HepG2 (cell line): Measurements from ENCODE around the gene DOC2A. TPM values are rescaled to one million over a fixed set of nuclear protein-coding genes. Genes with fewer than 3 reads are reported as not detected.

ENCODE experiments used
- ARHGAP35 ChIP-seq: sonication (generic); formaldehyde crosslinking; IDR thresholded peaks from 2 replicates; pipeline ENCODE4 v1.9.0; 2022; ENCODE audit warnings: mild to moderate bottlenecking, inconsistent platforms, moderate library complexity, missing genetic modification reagents, borderline replicate concordance
- CBX1 ChIP-seq: IDR thresholded peaks from one replicate; pipeline ENCODE4 v1.6.1; 2016; ENCODE audit warnings: antibody characterized with exemption, low read depth
- FLYWCH1 ChIP-seq: sonication (generic); formaldehyde crosslinking; IDR thresholded peaks from 2 replicates; pipeline ENCODE4 v1.8.1; 2023; ENCODE audit warnings: mild to moderate bottlenecking, missing genetic modification reagents
- FOXA3 ChIP-seq: IDR thresholded peaks from 2 replicates; pipeline ENCODE4 v1.6.1; 2016; ENCODE audit warnings: missing genetic modification reagents, missing compliant biosample characterization
- HMG20B ChIP-seq: conservative IDR thresholded peaks from 2 replicates; pipeline ENCODE4 v1.6.1; 2016; ENCODE audit warnings: missing genetic modification reagents, missing compliant biosample characterization
- HNRNPLL ChIP-seq: fragments of 200-400 bp; formaldehyde crosslinking; IDR thresholded peaks from 2 replicates; pipeline ENCODE4 v1.6.1; 2017; ENCODE audit warnings: mild to moderate bottlenecking, low read depth, low read length; ENCODE audit not compliant: poor library complexity, severe bottlenecking
- HOXA5 ChIP-seq: sonication (generic); formaldehyde crosslinking; IDR thresholded peaks from 2 replicates; pipeline ENCODE4 v1.4.0; 2020; ENCODE audit warnings: missing genetic modification reagents
- MED1 ChIP-seq: sonication (generic); formaldehyde crosslinking; IDR thresholded peaks from 2 replicates; pipeline ENCODE4 v1.4.0; 2020; ENCODE audit warnings: missing genetic modification reagents
- NFYB ChIP-seq: sonication (generic); formaldehyde crosslinking; IDR thresholded peaks from 2 replicates; pipeline ENCODE4 v1.4.0; 2020; ENCODE audit warnings: missing genetic modification reagents
- SETDB1 ChIP-seq: sonication (generic); formaldehyde crosslinking; IDR thresholded peaks from 2 replicates; pipeline ENCODE4 v1.5.1; 2020; ENCODE audit warnings: missing genetic modification reagents, mild to moderate bottlenecking, borderline replicate concordance
- SNRNP70 ChIP-seq: fragments of 200-400 bp; formaldehyde crosslinking; IDR thresholded peaks from 2 replicates; pipeline ENCODE4 v1.6.1; 2017; ENCODE audit warnings: mild to moderate bottlenecking, low read depth, low read length, moderate library complexity
- SRSF1 ChIP-seq: fragments of 200-400 bp; formaldehyde crosslinking; optimal IDR thresholded peaks from 2 replicates; pipeline ENCODE3; 2017; ENCODE audit warnings: mild to moderate bottlenecking, low read depth, low read length, moderate library complexity
- ZFP1 ChIP-seq: IDR thresholded peaks from 2 replicates; pipeline ENCODE4 v1.6.1; 2016
- ZFP62 ChIP-seq: sonication (generic); formaldehyde crosslinking; IDR thresholded peaks from 2 replicates; pipeline ENCODE4 v1.4.0; 2020; ENCODE audit warnings: missing genetic modification reagents
- ZFY ChIP-seq: sonication (generic); formaldehyde crosslinking; IDR thresholded peaks from 2 replicates; pipeline ENCODE4 v1.4.0; 2020; ENCODE audit warnings: missing genetic modification reagents
- ZNF329 ChIP-seq: sonication (generic); formaldehyde crosslinking; IDR thresholded peaks from 2 replicates; pipeline ENCODE4 v1.9.0; 2021; ENCODE audit warnings: low read depth, mild to moderate bottlenecking, missing genetic modification reagents
- ZNF441 ChIP-seq: sonication (generic); formaldehyde crosslinking; IDR thresholded peaks from 2 replicates; pipeline ENCODE4 v1.7.0; 2021; ENCODE audit warnings: missing genetic modification reagents, borderline replicate concordance
- ZNF598 ChIP-seq: sonication (generic); formaldehyde crosslinking; IDR thresholded peaks from 2 replicates; pipeline ENCODE4 v1.5.1; 2020; ENCODE audit warnings: mild to moderate bottlenecking, missing genetic modification reagents, borderline replicate concordance
- ZNF614 ChIP-seq: IDR thresholded peaks from 2 replicates; pipeline ENCODE4 v1.6.1; 2018; ENCODE audit warnings: missing biosample characterization, missing genetic modification reagents, inconsistent platforms, borderline replicate concordance
- ZNF709 ChIP-seq: sonication (generic); formaldehyde crosslinking; IDR thresholded peaks from 2 replicates; pipeline ENCODE4 v1.5.0; 2020; ENCODE audit warnings: mild to moderate bottlenecking, missing genetic modification reagents
- polyA plus RNA-seq, 8 experiments: library from polyadenylated mRNA; depleted of rRNA in 3 of 8; stranded (reverse) in 7 of 8; unstranded in 1 of 8; fragments of >200 nt; fragmentation: Illumina TruSeq in 4 of 8; extraction: Trizol in 4 of 8; gene quantifications; 2 replicates each; pipeline versions ENCODE4 v1.2.1 to v1.2.3, GENCODE V29; 2011 to 2016; ENCODE audit warnings: low read depth in 4 of 8, missing spikeins in 1 of 8, mixed read lengths in 1 of 8; ENCODE audit not compliant: insufficient read depth in 1 of 8
- total RNA-seq, 5 experiments: library from RNA; depleted of rRNA; stranded (reverse); fragments of >200 nt; fragmentation: Illumina TruSeq; extraction: Trizol; gene quantifications; 2 replicates each; pipeline ENCODE4 v1.2.3, GENCODE V29; 2016; ENCODE audit warnings: low read depth in 1 of 5
- TF ChIP-seq, protein P1 (sequence below): IDR thresholded peaks from 2 replicates; pipeline ENCODE4 v1.4.0; 2020; ENCODE audit warnings: mild to moderate bottlenecking, missing genetic modification reagents
- TF ChIP-seq, protein P2 (sequence below): sonication (generic); formaldehyde crosslinking; IDR thresholded peaks from 2 replicates; pipeline ENCODE4 v1.4.0; 2020; ENCODE audit warnings: missing genetic modification reagents, borderline replicate concordance
- TF ChIP-seq, protein P3 (sequence below): fragments of 450-650 bp; IDR thresholded peaks from 2 replicates; pipeline ENCODE4 v1.6.1; 2016
- TF ChIP-seq, protein P4 (sequence below): IDR thresholded peaks from 2 replicates; pipeline ENCODE4 v1.6.1; 2012; ENCODE audit warnings: inconsistent platforms

The DOC2A gene
- total and polyA plus RNA-seq, 2 of the 13 experiments (the other 11 are each of a cell fraction or from before 2014, with no cell fraction given): 0.15 to 0.55 TPM

DNA sequence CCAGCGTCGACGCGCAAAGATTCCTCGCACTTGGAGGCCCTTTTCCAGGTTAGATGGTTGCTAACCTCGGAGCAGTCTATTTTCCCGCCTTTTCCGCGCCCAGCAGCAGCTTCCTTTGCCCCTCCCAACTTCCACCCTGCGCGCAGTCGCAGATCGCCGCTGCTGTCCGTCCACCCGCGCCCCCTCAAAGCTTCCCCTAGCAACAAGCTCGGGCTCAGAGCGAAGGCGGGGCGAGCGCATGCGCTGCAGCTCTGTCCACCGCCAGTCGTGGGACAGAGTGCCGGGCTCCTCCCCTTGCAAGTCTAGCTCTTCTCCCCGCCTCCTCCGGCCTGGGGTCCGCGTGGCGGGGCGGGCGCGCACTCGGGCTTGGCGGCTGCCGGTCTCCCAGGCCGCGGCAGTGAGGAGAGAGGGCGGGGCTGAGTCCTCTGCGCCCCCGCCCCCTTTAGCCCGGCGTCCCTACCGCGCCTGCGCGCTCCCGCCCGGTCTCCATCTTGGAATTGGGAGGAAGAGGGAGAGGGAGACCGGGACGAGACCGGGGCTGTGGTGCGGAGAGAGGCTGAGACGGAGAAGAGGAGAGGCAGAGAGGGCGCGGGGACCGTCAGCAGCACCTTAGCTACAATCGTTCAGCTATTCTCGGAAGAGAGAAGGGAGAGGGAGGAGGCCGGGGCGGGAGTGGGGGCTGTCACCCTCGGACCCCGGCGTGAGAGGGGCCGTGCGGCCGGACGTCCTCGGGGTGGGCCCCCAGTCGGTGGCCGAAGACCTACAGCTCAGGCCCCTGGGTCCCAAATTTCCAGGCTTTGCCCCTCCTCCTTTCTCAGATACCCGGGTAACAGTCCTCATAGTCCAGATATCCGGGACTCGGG is 37.2 kb downstream of the DOC2A start, which contains the start of gene TAOK2 (continued):
- TF ChIP-seq, protein P1, sequence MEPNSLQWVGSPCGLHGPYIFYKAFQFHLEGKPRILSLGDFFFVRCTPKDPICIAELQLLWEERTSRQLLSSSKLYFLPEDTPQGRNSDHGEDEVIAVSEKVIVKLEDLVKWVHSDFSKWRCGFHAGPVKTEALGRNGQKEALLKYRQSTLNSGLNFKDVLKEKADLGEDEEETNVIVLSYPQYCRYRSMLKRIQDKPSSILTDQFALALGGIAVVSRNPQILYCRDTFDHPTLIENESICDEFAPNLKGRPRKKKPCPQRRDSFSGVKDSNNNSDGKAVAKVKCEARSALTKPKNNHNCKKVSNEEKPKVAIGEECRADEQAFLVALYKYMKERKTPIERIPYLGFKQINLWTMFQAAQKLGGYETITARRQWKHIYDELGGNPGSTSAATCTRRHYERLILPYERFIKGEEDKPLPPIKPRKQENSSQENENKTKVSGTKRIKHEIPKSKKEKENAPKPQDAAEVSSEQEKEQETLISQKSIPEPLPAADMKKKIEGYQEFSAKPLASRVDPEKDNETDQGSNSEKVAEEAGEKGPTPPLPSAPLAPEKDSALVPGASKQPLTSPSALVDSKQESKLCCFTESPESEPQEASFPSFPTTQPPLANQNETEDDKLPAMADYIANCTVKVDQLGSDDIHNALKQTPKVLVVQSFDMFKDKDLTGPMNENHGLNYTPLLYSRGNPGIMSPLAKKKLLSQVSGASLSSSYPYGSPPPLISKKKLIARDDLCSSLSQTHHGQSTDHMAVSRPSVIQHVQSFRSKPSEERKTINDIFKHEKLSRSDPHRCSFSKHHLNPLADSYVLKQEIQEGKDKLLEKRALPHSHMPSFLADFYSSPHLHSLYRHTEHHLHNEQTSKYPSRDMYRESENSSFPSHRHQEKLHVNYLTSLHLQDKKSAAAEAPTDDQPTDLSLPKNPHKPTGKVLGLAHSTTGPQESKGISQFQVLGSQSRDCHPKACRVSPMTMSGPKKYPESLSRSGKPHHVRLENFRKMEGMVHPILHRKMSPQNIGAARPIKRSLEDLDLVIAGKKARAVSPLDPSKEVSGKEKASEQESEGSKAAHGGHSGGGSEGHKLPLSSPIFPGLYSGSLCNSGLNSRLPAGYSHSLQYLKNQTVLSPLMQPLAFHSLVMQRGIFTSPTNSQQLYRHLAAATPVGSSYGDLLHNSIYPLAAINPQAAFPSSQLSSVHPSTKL (CRISPR knock-in tag): peak; percentile 40; the same call in 1 of the 2 replicates
- TF ChIP-seq ZNF709 (CRISPR knock-in tag) (peak; percentile 94; the same call in 1 of the 2 replicates), FOXA3 (CRISPR knock-in tag) (peak; percentile 62; the same call in 1 of the 2 replicates), HNRNPLL (peak; percentile 66), SRSF1 (peak; percentile 34), ZFY (CRISPR knock-in tag) (peak; percentile 88), ARHGAP35 (peak; percentile 45), ZNF598 (CRISPR knock-in tag) (peak; percentile 82), NFYB (CRISPR knock-in tag) (peak; percentile 67), SETDB1 (CRISPR knock-in tag) (no peak), SNRNP70 (no peak), ZFP1 (CRISPR knock-in tag) (no peak), ZNF441 (CRISPR knock-in tag) (peak; percentile 90), HMG20B (CRISPR knock-in tag) (no peak), HOXA5 (CRISPR knock-in tag) (peak; percentile 79; the same call in 1 of the 2 replicates), CBX1 (no peak), ZNF329 (CRISPR knock-in tag) (peak; percentile 64; the same call in 1 of the 2 replicates), MED1 (CRISPR knock-in tag) (peak; percentile 80), ZNF614 (CRISPR knock-in tag) (peak; percentile 92), FLYWCH1 (CRISPR knock-in tag) (peak; percentile 73; the same call in 1 of the 2 replicates), ZFP62 (no peak)
- TF ChIP-seq, protein P2, sequence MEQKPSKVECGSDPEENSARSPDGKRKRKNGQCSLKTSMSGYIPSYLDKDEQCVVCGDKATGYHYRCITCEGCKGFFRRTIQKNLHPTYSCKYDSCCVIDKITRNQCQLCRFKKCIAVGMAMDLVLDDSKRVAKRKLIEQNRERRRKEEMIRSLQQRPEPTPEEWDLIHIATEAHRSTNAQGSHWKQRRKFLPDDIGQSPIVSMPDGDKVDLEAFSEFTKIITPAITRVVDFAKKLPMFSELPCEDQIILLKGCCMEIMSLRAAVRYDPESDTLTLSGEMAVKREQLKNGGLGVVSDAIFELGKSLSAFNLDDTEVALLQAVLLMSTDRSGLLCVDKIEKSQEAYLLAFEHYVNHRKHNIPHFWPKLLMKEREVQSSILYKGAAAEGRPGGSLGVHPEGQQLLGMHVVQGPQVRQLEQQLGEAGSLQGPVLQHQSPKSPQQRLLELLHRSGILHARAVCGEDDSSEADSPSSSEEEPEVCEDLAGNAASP: no peak
- TF ChIP-seq, protein P3, sequence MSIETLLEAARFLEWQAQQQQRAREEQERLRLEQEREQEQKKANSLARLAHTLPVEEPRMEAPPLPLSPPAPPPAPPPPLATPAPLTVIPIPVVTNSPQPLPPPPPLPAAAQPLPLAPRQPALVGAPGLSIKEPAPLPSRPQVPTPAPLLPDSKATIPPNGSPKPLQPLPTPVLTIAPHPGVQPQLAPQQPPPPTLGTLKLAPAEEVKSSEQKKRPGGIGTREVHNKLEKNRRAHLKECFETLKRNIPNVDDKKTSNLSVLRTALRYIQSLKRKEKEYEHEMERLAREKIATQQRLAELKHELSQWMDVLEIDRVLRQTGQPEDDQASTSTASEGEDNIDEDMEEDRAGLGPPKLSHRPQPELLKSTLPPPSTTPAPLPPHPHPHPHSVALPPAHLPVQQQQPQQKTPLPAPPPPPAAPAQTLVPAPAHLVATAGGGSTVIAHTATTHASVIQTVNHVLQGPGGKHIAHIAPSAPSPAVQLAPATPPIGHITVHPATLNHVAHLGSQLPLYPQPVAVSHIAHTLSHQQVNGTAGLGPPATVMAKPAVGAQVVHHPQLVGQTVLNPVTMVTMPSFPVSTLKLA: peak; percentile 84
- TF ChIP-seq, protein P4, sequence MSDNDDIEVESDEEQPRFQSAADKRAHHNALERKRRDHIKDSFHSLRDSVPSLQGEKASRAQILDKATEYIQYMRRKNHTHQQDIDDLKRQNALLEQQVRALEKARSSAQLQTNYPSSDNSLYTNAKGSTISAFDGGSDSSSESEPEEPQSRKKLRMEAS: peak; percentile 98
